GM21825 (cell line): Measurements from ENCODE around the gene LMOD1.
"Not testable (repeated sequence)": the region's sequence is repeated elsewhere in the genome, so short reads cannot be mapped to it uniquely, and the experiment has no call there.

Experiments used
- ATAC-seq: cut with Tn5 transposase; IDR thresholded peaks from one replicate; pipeline ENCODE4 v1.9.1; 2021; ENCODE audit warnings: mild to moderate bottlenecking, moderate library complexity; ENCODE audit not compliant: unreplicated experiment

Gene LMOD1

DNA sequence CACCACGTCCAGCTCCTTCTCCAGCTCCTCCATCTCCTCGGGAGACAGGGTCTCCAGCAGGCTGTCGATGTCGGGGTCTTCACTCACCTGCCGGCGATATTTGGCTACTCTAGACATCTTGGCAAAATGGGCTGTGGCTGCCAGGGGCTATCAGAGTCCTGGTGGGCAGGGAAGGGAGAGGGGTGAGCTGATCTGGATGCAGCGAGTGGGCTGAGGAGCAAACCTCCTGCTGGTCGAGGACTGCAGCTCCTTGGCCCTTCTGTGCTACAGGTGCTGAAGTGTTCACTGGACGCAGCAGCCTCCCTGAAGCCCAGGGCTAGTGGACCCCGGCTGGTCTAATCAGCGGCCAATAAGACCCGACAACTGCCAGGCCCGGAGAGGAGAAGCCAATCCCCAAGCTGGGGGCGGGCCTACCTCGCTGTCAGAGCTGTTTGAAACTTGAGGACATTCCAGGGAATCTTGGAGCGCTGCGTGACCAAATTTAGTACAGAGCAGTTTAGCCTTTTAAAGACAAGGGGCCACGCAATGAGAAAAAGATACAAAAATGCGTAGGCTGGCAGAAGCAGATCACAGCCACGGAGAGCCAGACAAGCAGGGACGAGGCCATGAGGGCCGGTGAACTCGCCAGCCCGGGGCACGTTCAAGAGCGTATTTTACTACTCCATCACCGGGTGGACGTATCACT is at the start of gene LMOD1:
Gene LMOD1, minus strand, starts transcription at position 325 of the 685 bp plus-strand sequence. Its CDS starts 208 bp downstream, at position 117.
- ATAC-seq = no peak

DNA sequence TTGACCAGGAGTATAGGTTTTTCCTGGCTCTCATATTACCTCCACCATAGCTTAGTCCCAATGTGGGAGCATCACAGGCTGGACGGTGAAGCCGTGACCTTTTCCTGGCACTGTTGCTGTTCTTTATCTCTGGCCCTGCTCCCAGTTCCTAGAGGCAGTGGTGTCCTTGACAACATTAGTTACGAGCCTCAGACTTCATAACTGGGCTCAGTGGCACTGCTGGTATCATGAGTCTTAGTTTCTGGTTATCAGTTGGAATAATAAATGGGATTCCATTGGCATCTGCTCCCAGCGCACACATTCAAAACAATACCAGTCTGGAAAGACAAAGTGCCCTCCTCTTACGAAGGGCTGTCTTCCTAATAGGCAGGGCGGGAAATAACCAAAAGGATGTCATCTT is 44.1 kb upstream of the LMOD1 start:
- ATAC-seq = no peak

GRCh38 chr1:201989354-201990128 is 43.2 kb upstream of the LMOD1 start:
- no peak for ATAC-seq

- no peak for ATAC-seq
These were observed 42.3 kb upstream of the LMOD1 start for GRCh38 chr1:201988601-201989000.

DNA sequence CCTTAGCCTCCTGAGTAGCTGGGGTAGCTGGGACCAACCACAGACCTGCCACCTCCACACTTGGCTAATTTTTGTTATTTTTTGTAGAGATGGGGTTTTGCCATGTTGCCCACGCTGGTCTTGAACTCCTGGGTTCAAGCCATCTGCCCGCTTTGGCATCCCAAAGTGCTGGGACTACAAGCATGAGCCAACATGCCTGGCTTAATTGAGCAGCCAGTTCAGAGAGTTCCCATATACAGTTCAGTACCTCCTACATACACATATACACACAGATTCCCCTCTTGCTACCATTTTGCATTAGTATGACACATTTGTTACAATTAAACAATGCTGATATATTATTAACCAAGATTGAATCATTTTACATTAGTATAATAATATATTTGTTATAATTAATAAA is 39.0 kb upstream of the LMOD1 start:
- no peak for ATAC-seq

DNA sequence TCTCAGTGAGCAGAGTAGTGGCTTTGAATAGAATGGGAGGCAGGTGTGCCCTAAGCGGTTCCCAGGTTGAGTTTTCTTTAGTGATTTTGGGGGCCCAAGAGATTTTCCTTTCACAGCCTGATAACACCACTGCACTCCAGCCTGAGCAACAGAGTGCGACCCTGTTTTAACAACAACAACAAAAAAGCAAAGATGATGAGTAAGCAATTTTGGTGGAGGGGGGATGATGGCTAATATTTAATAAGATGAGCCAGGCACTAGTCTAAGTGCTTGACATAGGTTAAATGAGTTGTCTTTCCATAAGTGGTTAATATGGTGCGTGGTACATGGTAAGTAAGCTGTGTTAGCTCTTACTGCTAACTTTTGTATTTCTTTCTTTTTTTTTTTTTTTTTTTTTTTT is 38.1 kb upstream of the LMOD1 start:
- ATAC-seq = no peak

DNA sequence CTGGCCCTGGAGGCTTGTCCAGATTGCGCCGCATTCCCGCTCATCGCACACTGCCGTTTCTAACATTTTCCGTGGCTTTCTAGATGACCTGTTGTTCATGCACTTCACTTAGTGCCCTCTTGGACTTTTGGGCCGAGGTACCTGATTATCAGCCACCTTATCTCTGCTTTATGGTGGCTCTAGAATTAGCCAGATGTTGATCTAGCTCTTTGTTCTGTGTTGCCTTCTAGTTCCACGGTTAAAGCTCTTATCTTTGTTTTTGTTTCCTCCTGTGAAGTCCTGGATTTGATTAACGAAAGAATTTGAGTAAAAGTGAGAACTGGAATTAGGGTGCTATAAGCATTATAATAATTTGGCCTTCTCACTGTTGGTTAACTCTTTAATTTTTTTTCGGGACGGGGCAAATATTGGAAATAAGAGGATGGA is 37.0 kb upstream of the LMOD1 start:
- no peak for ATAC-seq

- peak; percentile 72 for ATAC-seq
These were observed 36.5 kb upstream of the LMOD1 start, which contains the start of gene RNPEP for GRCh38 chr1:201982623-201983379. Gene RNPEP, plus strand, starts transcription at chr1:201982648. Its CDS starts 19 bp downstream, at chr1:201982667.

DNA sequence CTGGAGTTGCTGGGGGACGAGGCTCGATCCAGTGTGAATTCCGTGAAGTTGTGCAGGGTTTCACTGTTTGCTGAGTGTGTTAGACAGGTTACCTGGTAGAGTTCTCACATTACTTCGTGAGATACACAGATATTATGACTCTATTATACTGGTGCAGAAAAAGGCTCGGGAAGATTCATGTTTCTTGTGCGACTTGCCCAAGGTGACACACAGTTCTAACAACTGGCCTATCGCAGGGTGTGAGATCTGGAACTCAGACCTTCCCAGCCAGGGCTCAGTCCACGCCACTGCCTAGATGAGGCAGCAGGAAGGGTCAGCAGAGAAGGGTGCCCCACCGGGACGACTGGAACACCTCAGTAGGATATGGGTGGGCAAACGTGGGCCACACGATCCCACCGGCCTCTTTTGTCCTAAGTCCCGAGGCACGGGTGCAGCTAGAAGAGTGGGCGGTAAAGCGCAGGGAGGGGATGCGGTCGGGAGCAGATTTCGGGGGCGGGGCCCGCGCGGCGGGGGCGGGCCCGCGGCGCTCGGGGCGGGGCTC is 35.8 kb upstream of the LMOD1 start:
- ATAC-seq = peak; percentile 13

GRCh38 chr1:201970334-201971159 is 24.2 kb upstream of the LMOD1 start:
- ATAC-seq = no peak

GRCh38 chr1:201968202-201968925 is 22.0 kb upstream of the LMOD1 start:
- ATAC-seq = no peak

DNA sequence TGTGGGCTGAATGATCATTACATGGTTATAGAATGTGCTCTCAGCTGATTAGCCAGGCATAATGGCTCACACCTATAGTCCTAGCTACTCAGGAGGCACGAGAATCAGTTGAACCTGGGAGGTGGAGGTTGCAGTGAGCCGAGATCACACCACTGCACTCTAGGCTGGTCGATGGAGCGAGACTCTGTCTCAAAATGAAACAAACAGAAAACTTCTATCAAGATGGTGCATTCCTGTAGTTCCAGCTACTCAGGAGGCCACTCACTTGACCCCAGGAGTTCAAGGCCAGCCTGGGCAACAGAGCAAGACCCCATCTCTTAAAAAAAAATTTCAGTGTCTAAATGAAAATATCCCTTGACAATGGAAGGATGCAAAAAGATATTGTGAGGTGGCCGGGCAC is 19.8 kb upstream of the LMOD1 start:
- ATAC-seq = no peak

GRCh38 chr1:201964261-201964660 is 17.9 kb upstream of the LMOD1 start:
- no peak for ATAC-seq

- ATAC-seq = not testable (repeated sequence)
These were observed 16.0 kb upstream of the LMOD1 start for GRCh38 chr1:201962382-201962781.

DNA sequence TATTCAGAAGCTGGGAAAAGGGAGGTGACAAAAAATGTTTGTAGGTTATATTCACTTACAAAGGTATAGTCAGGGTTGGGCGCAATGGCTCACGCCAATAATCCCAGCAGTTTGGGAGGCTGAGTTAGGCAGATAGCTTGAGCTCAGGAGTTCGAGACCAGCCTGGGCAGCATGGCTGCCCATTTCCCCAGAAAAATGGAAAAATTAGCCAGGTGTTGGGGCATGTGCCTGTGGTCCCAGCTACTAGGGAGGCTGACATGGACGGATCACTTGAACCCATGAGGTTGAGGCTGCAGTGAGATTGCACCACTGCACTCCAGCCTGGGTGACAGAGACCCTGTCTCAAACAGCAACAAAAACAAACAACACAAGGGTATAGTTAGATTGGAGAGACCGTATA is 12.0 kb upstream of the LMOD1 start:
- no peak for ATAC-seq

- ATAC-seq = peak; percentile 1
These were observed 9.4 kb upstream of the LMOD1 start for GRCh38 chr1:201955729-201956143.

- ATAC-seq = peak; percentile 98
These were observed 8.8 kb upstream of the LMOD1 start, which contains the start of gene TIMM17A for GRCh38 chr1:201955009-201955728. Gene TIMM17A, plus strand, starts transcription at chr1:201955503. Its CDS starts 24 bp downstream, at chr1:201955527.

DNA sequence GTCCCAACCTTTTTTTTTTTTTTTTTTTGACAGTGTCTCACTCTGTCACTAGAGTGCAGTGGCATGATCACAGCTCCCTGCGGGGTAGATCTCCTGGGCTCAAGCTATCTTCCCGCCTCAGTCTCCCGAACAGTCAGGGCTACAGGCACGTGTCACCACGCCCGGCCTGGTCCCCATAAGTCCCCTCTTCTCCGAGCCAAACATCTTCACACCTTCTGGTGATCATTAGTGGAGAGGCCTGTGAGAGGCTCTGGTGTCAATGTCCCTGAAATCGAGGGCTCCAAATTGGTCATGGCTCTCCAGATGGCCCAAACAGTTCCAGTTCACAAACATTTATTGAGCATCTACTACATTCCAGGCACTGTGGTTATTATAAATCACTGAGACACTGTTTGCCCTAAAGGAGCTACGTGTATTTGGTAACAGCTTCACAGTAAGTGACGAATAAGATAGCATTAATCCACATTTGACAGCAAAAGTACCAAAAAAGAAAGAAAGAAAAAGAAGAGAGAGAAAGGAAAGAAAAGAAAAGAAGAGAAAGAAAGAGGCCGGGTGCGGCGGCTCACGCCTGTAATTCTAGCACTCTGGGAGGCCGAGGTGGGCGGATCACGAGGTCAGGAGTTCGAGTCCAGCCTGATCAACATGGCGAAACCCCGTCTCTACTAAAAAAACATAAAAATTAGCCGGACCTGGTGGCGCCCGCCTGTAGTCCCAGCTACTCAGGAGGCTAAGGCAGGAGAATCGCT is 8.1 kb upstream of the LMOD1 start:
- ATAC-seq = no peak
